Measurements from ENCODE around the gene COX14. TPM values are rescaled to one million over a fixed set of nuclear protein-coding genes. Genes with fewer than 3 reads are reported as not detected.

Gene COX14
- total RNA-seq, 1 donor from 2014 or later, result 73.1 TPM

- DNase-seq (ENCODE audit: low read depth), result no peak
- TF ChIP-seq CTCF (conservative IDR thresholded peaks at IDR 0.05; ENCODE audit: low read depth, low read length), result no peak
Observed at GRCh38 chr12:50166799-50167048, 54.7 kb downstream of the COX14 start.

GRCh38 chr12:50167049-50167828, 55.2 kb downstream of the COX14 start, which contains the start of gene CERS5:
CERS5 (minus strand) TSS chr12:50167369; CDS start chr12:50167297, 72 bp downstream.
- H3K4me3 ChIP-seq (ENCODE audit: low read depth, low read length), result peak within 1 kb of the TSS; percentile 88
- DNase-seq (ENCODE audit: low read depth), result peak; percentile 63
- TF ChIP-seq CTCF (conservative IDR thresholded peaks at IDR 0.05; ENCODE audit: low read depth, low read length), result no peak

More at GRCh38 chr12:50166799-50167048, 54.7 kb downstream of the COX14 start:
- peak overlapping the region; percentile 88 for H3K4me3 ChIP-seq (ENCODE audit: low read depth, low read length)

Other genes starting within 250 kb of the COX14 start
- not detected in 2 replicates for gene FAIM2, start 208.3 kb upstream of the COX14 start, total RNA-seq
- not detected in 2 replicates for gene AQP2, start 161.5 kb upstream of the COX14 start, total RNA-seq
- gene AQP5, start 150.4 kb upstream of the COX14 start, total RNA-seq, result 0.07 TPM in 1 of 2 replicates, not detected in the other
- gene AQP6, start 139.3 kb upstream of the COX14 start, total RNA-seq, result not detected in 2 replicates
- 86.5 and 98.2 TPM in 2 replicates for gene RACGAP1, start 86.7 kb upstream of the COX14 start, total RNA-seq
- 1.4 and 4.0 TPM in 2 replicates for gene ASIC1, start 54.6 kb upstream of the COX14 start, total RNA-seq
- gene SMARCD1, start 26.9 kb upstream of the COX14 start, total RNA-seq, result 77.3 and 111 TPM in 2 replicates
- gene GPD1, start 8.2 kb upstream of the COX14 start, total RNA-seq, result 0.07 TPM in 1 of 2 replicates, not detected in the other
- 31.1 and 36.9 TPM in 2 replicates for gene CERS5, start 55.1 kb downstream of the COX14 start, total RNA-seq
- 67.7 and 101 TPM in 2 replicates for gene LIMA1, start 171.3 kb downstream of the COX14 start, total RNA-seq

Data from epithelial cell of proximal tubule (primary cell).